B cell (primary cell): ENCODE measurements around the gene PDSS1. TPM values are rescaled to one million over a fixed set of nuclear protein-coding genes. Genes with fewer than 3 reads are reported as not detected.

Experiments used
- ATAC-seq: fragments of 200-7000 bp; cut with Tn5 transposase; one replicate; pipeline ENCODE4 v1.10.0; 2021; ENCODE audit warnings: low read depth, mild to moderate bottlenecking, moderate number of reproducible peaks, moderate library complexity
- CTCF ChIA-PET: fragments of 350-600 bp; sonication (Branson Sonifier 250); formaldehyde crosslinking; loops from one replicate; lab custom pipeline; 2021; ENCODE audit warnings: antibody characterized with exemption, inconsistent platforms; lab: Charles Lee
- POLR2A ChIA-PET: fragments of 350-600 bp; sonication (Branson Sonifier 250); formaldehyde crosslinking; loops from one replicate; lab custom pipeline; 2021; ENCODE audit warnings: antibody characterized with exemption; lab: Charles Lee
- DNase-seq: peaks from one replicate; pipeline ENCODE4 v3.0.0; 2013
- H2AFZ ChIP-seq: 2 replicates; pipeline ENCODE4 v1.6.1; 2012; ENCODE audit warnings: mild to moderate bottlenecking, low read depth, low read length; ENCODE audit not compliant: insufficient read depth, poor library complexity, severe bottlenecking
- H3K27ac ChIP-seq, 2 donors: 1 replicate in 1 of 2; 2 replicates in 1 of 2; pipeline ENCODE4 v1.5.1; 2012 to 2013; ENCODE audit warnings: low read length in 2 of 2, mild to moderate bottlenecking in 2 of 2, moderate library complexity in 1 of 2
- H3K27me3 ChIP-seq, 4 experiments: fragments of 200-600 bp in 1 of 4; sonication (generic) in 1 of 4; replicated peaks in 1 of 4; 1 replicate in 2 of 4; 2 replicates in 2 of 4; pipeline versions ENCODE4 v1.6.1 to v1.7.0; 2013 to 2016; ENCODE audit warnings: low read length in 3 of 4, mild to moderate bottlenecking in 2 of 4, mixed read lengths in 1 of 4, moderate library complexity in 1 of 4; ENCODE audit not compliant: insufficient read depth in 4 of 4, control insufficient read depth in 3 of 4; ENCODE audit errors: control extremely low read depth in 1 of 4
- H3K36me3 ChIP-seq, 2 experiments: replicated peaks in 1 of 2; 1 replicate in 1 of 2; 2 replicates in 1 of 2; pipeline versions ENCODE4 v1.6.1 to v1.7.1; 2013; ENCODE audit warnings: low read length in 1 of 2; ENCODE audit not compliant: insufficient read depth in 2 of 2, control insufficient read depth in 1 of 2; ENCODE audit errors: control extremely low read depth in 1 of 2, extremely low read depth in 1 of 2
- H3K4me1 ChIP-seq, 2 donors: fragments of 200-600 bp in 1 of 2; sonication (generic) in 1 of 2; 1 replicate in 1 of 2; 2 replicates in 1 of 2; pipeline versions ENCODE4 v1.5.1 to v1.6.1; 2013 to 2017; ENCODE audit warnings: low read length in 2 of 2; ENCODE audit not compliant: control insufficient read depth in 2 of 2, insufficient read depth in 2 of 2
- H3K4me2 ChIP-seq: replicated peaks from 2 replicates; pipeline ENCODE3; 2012; ENCODE audit warnings: mild to moderate bottlenecking, low read depth, low read length; ENCODE audit not compliant: poor library complexity, severe bottlenecking
- H3K4me3 ChIP-seq, 5 experiments: fragments of 200-600 bp in 1 of 5; sonication (generic) in 1 of 5; 1 replicate in 3 of 5; 2 replicates in 2 of 5; pipeline versions ENCODE4 v1.5.1 to v1.7.0; 2011 to 2016; ENCODE audit warnings: low read length in 4 of 5, mild to moderate bottlenecking in 4 of 5, low read depth in 2 of 5, control low read depth in 1 of 5, moderate library complexity in 1 of 5; ENCODE audit not compliant: insufficient read depth in 1 of 5; ENCODE audit errors: control extremely low read depth in 1 of 5, extremely low read depth in 1 of 5
- H3K79me2 ChIP-seq: fragments of 200-600 bp; sonication (generic); one replicate; pipeline ENCODE4 v1.6.0; 2016; ENCODE audit warnings: low read length; ENCODE audit not compliant: control insufficient read depth, insufficient read depth
- H3K9ac ChIP-seq: fragments of 200-600 bp; sonication (generic); 2 replicates; pipeline ENCODE4 v1.6.1; 2017; ENCODE audit warnings: mild to moderate bottlenecking, low read length, moderate library complexity
- H3K9me3 ChIP-seq, 3 donors: one replicate each; pipeline versions ENCODE4 v1.6.1 to v1.7.1; 2013; ENCODE audit warnings: low read length in 2 of 3; ENCODE audit not compliant: control insufficient read depth in 2 of 3, insufficient read depth in 1 of 3; ENCODE audit errors: control extremely low read depth in 1 of 3
- H4K20me1 ChIP-seq: 2 replicates; pipeline ENCODE4 v1.6.0; 2012; ENCODE audit warnings: mild to moderate bottlenecking, low read length; ENCODE audit not compliant: insufficient read depth, control insufficient read depth, poor library complexity, severe bottlenecking
- H3K27ac Mint-ChIP-seq: one replicate; pipeline ENCODE4 v1.8.0; 2021; ENCODE audit warnings: mixed read lengths
- H3K27me3 Mint-ChIP-seq: one replicate; pipeline ENCODE4 v1.8.0; 2021; ENCODE audit warnings: mixed read lengths
- H3K4me1 Mint-ChIP-seq: one replicate; pipeline ENCODE4 v1.8.0; 2021; ENCODE audit warnings: mixed read lengths
- H3K4me3 Mint-ChIP-seq: one replicate; pipeline ENCODE4 v1.8.0; 2021; ENCODE audit warnings: mixed read lengths
- H3K9me3 Mint-ChIP-seq: one replicate; pipeline ENCODE4 v1.8.0; 2022; ENCODE audit warnings: mixed read lengths; ENCODE audit not compliant: insufficient read depth
- CTCF ChIP-seq: fragments of 200-600 bp; IDR thresholded peaks from one replicate; pipeline ENCODE4 v1.8.0; 2022; ENCODE audit warnings: antibody characterized with exemption, mild to moderate bottlenecking
- EZH2 ChIP-seq: IDR thresholded peaks from 2 replicates; pipeline ENCODE4 v1.6.1; 2012; ENCODE audit warnings: borderline replicate concordance, low read depth, mild to moderate bottlenecking, moderate library complexity, low read length; ENCODE audit not compliant: insufficient read depth, poor library complexity, severe bottlenecking
- WGBS: methylation state at CpG from one replicate; pipeline ENCODE4 v1.1.5; 2013; ENCODE audit warnings: missing lambda C conversion rate; ENCODE audit not compliant: insufficient coverage; 5-methylcytosine and 5-hydroxymethylcytosine counted together
- intact Hi-C: fragments of 100-400 bp; cut with micrococcal nuclease; formaldehyde crosslinking; loops from one replicate; pipeline ENCODE4 v1.10.0; 2022
- polyA plus RNA-seq: library from polyadenylated mRNA; depleted of rRNA; stranded (reverse); fragments of >200 nt; gene quantifications from 2 replicates; pipeline ENCODE4 v1.2.3, GENCODE V29; 2012
- total RNA-seq, 2 donors: library from RNA; stranded (reverse); fragments of 120-200 nt in 1 of 2; gene quantifications; 1 replicate in 1 of 2; 2 replicates in 1 of 2; pipeline versions ENCODE4 v1.2.3 to v1.2.4, GENCODE V29; 2013 to 2022

Gene PDSS1
- total and polyA plus RNA-seq, 2 donors (not counting 1 experiment from before 2014, with no cell fraction given) = 3.6 to 4.7 TPM

GRCh38 chr10:26700884-26701630, 3.6 kb downstream of the PDSS1 start:
- no peaks in the 10 kb centered on the region for H4K20me1 ChIP-seq
- ATAC-seq (no peak), DNase-seq (no peak)
- Mint-ChIP-seq H3K9me3 (no peaks in the 10 kb centered on the region), H3K4me3 (no peak overlapping the region), H3K27ac (no peak overlapping the region), H3K27me3 (no peaks in the 10 kb centered on the region), H3K4me1 (peaks cover 18% of the 10 kb centered on the region)
- H3K4me2 ChIP-seq = no peak overlapping the region
- H3K79me2 ChIP-seq = peaks cover 34% of the 10 kb centered on the region
- H3K9me3 ChIP-seq = no peaks in the 10 kb centered on the region
- POLR2A ChIA-PET = no interaction called here
- TF ChIP-seq EZH2 = no peak
- no peak for TF ChIP-seq CTCF
- no peak overlapping the region for H3K27ac ChIP-seq
- H3K36me3 ChIP-seq = peaks cover 0 to 2% of the 10 kb centered on the region in 2 experiments
- no peak overlapping the region for H2AFZ ChIP-seq
- intact Hi-C loops = no loop called here
- H3K4me3 ChIP-seq = no peak overlapping the region
- H3K9ac ChIP-seq = no peak overlapping the region
- H3K4me1 ChIP-seq = peaks cover 10 to 13% of the 10 kb centered on the region in 2 donors
- no peaks in the 10 kb centered on the region for H3K27me3 ChIP-seq
- CTCF ChIA-PET = no interaction called here
- 76% methylated on average over 4 of the region's 4 CpGs for WGBS

- CTCF ChIA-PET = no interaction called here
- TF ChIP-seq EZH2 = no peak
- TF ChIP-seq CTCF = no peak
- H3K27ac Mint-ChIP-seq = no peak overlapping the region
- Histone ChIP-seq H2AFZ (no peak overlapping the region), H3K4me1 (peaks cover 5% of the 10 kb centered on the region in 2 donors), H3K36me3 (peaks cover 0 to 15% of the 10 kb centered on the region in 2 experiments), H3K27me3 (no peaks in the 10 kb centered on the region), H4K20me1 (no peaks in the 10 kb centered on the region), H3K4me2 (no peak overlapping the region), H3K79me2 (peaks cover 25% of the 10 kb centered on the region), H3K9me3 (no peaks in the 10 kb centered on the region), H3K27ac (no peak overlapping the region), H3K9ac (no peak overlapping the region), H3K4me3 (no peak overlapping the region)
- no peak overlapping the region for H3K4me3 Mint-ChIP-seq
- WGBS = 80% methylated on average over 1 of the region's 4 CpGs
- no peaks in the 10 kb centered on the region for H3K9me3 Mint-ChIP-seq
- H3K27me3 Mint-ChIP-seq = no peaks in the 10 kb centered on the region
- DNase-seq (no peak), ATAC-seq (no peak)
- H3K4me1 Mint-ChIP-seq = peaks cover 6% of the 10 kb centered on the region
- POLR2A ChIA-PET = no interaction called here
- intact Hi-C loops = no loop called here
Measured at GRCh38 chr10:26703096-26703495, 5.6 kb downstream of the PDSS1 start.
